Astrocyte of the spinal cord (primary cell): ENCODE measurements around the gene PCSK6.

Source experiments
- DNase-seq: peaks from one replicate; pipeline ENCODE4 v3.0.0; 2011; ENCODE audit warnings: low read depth, low spot score
- H3K4me3 ChIP-seq: 2 replicates; pipeline ENCODE4 v1.5.1; 2011; ENCODE audit warnings: low read depth, mild to moderate bottlenecking, low read length, moderate library complexity
- CTCF ChIP-seq: IDR thresholded peaks from 2 replicates; pipeline ENCODE4 v1.5.1; 2012; ENCODE audit warnings: low read depth, mild to moderate bottlenecking, low read length, inconsistent platforms
- in situ Hi-C: cut with HindIII; loops from 2 replicates; pipeline ENCODE4 v1.10.0; 2017; ENCODE audit warnings: low sequenced_read_pairs

Gene PCSK6

GRCh38 chr15:101390462-101390861, 99.0 kb downstream of the PCSK6 start:
- no peak overlapping the region for H3K4me3 ChIP-seq
- no peak for TF ChIP-seq CTCF
- in situ Hi-C loops = no loop called here
- no peak for DNase-seq

GRCh38 chr15:101390060-101390459, 99.4 kb downstream of the PCSK6 start:
- H3K4me3 ChIP-seq = no peak overlapping the region
- in situ Hi-C loops = no loop called here
- no peak for DNase-seq
- TF ChIP-seq CTCF = no peak

GRCh38 chr15:101389362-101389761, 100.1 kb downstream of the PCSK6 start:
- no peak overlapping the region for H3K4me3 ChIP-seq
- no peak for TF ChIP-seq CTCF
- DNase-seq = no peak
- in situ Hi-C loops = no loop called here

GRCh38 chr15:101388046-101388445, 101.5 kb downstream of the PCSK6 start:
- TF ChIP-seq CTCF = no peak
- no peak for DNase-seq
- H3K4me3 ChIP-seq = no peak overlapping the region
- in situ Hi-C loops = no loop called here

GRCh38 chr15:101387574-101387973, 101.9 kb downstream of the PCSK6 start:
- TF ChIP-seq CTCF = no peak
- no peak overlapping the region for H3K4me3 ChIP-seq
- in situ Hi-C loops = no loop called here
- DNase-seq = no peak

GRCh38 chr15:101386967-101387366, 102.5 kb downstream of the PCSK6 start:
- no peak for DNase-seq
- no peak for TF ChIP-seq CTCF
- in situ Hi-C loops = no loop called here
- no peak overlapping the region for H3K4me3 ChIP-seq

GRCh38 chr15:101386006-101386405, 103.5 kb downstream of the PCSK6 start:
- in situ Hi-C loops = no loop called here
- no peak for TF ChIP-seq CTCF
- no peak for DNase-seq
- H3K4me3 ChIP-seq = no peak overlapping the region
